HS-5 (cell line): Measurements from ENCODE around the gene ZNF621.

Source experiments
- DNase-seq: peaks from one replicate; pipeline ENCODE4 v3.0.0-alpha.2; 2012; ENCODE audit warnings: low read depth

The ZNF621 gene

DNA sequence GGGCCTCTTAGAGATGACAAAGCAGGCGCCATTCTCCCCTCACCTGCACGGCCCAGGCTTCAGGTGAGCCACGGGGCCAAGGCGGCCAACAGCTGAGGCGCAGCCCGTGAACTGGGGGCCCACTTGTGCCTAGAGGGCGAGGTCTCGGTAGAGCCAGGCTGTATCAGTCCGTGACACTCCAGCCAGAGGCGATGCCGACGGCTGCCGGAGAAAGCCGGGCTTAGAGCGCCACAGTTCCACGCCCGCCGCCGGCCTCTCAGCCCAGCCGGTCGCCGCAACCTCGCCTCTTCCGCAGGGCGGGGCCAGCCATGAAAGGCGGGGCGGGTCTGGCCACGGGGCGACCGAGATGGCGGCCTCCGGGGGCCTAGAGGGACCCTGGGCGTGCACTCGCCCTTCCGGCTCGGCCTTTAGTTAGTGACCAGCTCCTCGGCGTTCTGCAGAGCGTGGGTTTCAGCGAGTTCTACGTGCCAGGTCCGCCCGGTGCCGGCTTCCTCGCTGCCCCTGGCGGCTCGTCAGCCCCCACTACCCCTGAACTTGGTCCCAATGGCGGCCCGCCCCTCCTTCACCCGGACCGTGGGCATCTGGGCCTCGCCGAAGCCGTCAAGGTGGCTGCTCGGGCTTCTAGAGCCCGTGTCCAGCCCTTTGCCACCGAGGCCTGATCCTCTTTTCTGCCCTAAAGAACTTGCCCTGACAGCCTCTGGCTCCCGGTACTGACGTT, at the start of gene ZNF621:
TSS of gene ZNF621 (plus strand) at position 393 of the 718 bp plus-strand sequence. CDS start 881 bp downstream, outside the sequence.
- DNase-seq = peak; percentile 40

DNA sequence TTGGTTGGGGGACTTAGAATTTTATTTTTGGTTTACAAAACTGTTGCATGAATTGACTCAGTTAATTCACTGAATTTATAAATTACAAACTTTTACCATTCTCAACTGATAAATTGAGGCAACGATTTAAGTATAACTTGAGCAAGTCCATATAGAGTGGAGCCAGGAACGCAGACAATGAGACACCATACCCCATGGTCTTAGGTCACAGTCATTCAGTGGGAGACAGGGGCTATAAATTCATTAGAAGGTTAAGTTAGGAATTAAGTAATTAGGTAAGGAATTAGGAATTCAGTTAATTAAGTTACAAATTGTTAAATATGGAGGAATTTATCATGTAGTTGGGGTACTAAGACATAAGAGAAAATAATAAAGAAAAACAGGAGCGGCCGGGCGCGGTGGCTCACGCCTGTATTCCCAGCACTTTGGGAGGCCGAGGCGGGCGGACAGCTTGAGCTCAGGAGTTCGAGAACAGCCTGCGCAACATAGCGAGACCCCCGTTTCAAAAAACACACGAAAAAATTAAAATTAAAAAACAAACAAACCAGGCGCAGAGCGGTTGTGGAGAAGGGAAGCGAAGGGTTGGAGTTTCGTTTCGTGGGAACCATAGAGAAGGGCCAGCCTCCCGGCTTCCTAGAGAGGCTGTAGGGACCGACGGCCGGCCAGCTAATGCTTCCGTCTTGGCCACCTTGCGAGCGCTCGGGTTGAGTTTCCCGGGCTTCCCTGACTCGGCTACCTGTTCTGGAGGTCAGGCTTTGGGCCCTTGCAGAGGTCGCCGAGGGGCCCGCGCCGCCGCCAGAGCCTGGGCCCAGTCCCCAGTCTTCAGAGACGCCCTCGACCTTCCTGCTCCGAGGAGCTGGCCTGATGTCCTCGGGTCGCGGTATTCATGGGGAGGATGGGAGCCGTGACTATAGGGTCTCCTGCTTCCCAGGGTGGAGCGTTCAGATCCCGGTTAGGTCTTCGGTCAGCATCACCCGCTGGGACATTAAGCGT, 48.0 kb upstream of the ZNF621 start, which contains the start of gene ZNF619:
TSS of gene ZNF619 (plus strand) at position 645 of the 993 bp plus-strand sequence. CDS start 858 bp downstream, outside the sequence.
- DNase-seq = peak; percentile 41

DNA sequence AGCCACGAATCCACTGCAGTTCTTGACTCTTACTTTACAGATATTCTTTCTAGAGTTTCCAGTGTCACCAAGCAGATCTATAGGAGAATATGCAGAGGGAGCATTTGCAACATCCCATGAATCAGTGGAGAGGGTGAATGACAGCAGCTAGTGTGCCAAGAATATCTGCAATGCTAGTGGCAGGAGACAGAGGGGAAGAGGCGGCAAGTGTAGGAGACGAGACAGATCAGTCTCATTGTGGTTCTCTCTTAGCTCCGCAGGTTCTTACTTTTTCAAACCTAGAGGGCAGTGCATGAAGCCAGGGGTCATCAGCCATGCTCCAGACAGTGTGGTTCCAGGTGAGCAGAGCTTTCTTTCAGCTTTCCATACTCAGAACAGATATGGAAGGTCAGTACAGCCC, 47.1 kb upstream of the ZNF621 start:
- no peak for DNase-seq

DNA sequence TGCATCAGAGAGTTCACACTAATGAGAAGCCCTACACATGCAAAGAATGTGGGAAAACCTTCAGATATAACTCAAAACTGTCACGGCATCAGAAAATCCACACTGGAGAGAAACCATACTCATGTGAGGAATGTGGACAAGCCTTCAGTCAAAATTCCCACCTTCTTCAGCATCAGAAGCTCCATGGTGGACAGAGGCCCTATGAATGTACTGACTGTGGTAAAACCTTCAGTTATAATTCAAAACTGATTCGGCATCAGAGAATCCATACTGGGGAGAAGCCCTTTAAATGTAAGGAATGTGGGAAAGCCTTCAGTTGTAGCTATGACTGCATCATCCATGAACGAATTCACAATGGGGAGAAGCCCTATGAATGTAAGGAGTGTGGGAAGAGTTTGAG, 37.6 kb upstream of the ZNF621 start:
- DNase-seq = no peak

DNA sequence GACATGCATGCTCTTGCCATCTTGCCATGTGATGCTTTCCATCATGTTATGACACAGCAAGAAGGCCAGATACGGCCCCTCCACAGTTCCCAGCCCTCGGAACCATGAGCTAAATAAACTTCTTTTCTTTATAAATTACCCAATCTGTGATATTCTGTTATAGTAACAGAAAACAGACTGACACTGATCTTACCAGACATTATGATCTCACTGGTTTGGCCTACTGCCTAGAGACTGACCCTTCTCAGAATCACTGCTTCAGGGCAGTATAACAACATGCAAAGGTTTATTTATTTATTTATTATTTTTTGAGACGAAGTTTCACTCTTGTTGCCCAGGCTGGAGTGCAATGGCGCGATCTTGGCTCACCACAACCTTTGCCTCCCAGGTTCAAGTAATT, 33.8 kb upstream of the ZNF621 start:
- no peak for DNase-seq

DNA sequence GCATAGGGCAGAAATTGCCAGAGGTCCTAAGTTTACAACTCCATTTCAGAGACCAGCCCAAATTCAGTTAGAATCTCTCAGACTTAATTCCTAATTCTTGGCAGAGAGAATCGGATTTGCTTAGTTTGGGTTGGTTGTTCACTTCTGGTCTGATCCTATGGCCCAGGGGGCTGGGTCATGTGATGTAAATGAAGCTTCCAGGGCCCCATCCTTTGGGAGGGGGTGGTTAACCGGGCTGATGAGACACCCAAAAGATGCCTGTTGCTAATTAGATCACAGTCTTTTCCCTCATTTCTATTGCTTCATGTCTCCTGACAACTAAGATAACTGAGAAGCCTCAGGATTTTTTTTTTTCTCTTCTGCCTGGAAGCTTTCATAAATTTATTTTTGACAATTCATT, 30.1 kb upstream of the ZNF621 start:
- no peak for DNase-seq

DNA sequence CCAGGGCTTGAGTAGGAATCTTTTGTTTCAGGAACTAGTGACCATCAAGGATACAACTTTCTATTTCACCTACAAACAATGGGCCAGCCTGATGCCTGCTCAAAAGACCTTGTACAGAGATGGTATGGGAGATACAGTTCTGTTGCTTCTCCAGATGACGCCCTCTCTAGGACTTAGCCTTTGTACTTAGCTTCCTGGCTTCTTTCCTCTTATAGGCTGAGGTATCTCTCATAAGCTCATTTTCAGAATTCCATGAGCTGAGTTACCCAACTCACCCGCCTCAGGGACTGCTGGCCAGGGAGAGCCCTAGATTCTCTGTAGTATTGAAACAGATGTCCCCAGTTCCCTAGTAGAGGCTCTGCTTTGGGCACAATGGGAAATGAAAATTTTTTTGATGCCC, 27.5 kb upstream of the ZNF621 start:
- DNase-seq = no peak

DNA sequence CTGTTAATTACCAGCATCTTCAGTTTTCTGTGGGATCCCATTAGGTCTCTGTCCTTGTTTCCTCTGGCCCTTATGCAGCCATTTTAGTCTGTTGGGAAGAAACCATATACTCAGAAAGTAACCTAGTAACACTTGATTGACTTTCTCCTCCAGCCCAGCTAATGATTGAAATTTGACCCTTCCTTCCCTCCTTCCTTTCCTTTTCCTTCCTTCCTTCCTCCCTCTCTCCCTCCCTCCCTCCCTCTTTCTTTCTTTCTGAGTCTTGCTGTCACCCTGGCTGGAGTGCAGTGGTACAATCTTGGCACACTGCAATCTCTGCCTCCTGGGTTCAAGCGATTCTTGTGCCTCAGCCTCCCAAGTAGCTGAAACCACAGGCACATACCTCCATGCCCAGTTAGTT, 24.8 kb upstream of the ZNF621 start:
- DNase-seq = no peak

DNA sequence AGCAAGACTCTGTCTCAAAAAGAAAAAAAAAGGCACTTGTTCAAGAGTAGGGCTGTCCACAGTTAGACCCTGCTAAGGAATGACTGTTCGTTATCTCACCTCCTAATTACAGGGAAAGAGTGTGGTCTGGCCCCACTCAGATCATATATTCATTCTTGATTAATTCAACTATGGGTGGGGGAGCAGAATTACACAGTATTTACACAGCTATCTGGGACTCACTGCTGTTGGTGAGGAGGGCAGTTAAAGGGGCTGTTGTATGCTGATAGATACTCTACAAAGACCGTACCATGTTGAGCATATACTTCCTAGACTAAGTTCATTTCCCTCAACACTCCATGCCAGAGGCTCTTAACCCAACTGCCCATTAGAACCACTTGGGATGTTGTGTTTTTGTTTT, 22.7 kb upstream of the ZNF621 start:
- DNase-seq = no peak

DNA sequence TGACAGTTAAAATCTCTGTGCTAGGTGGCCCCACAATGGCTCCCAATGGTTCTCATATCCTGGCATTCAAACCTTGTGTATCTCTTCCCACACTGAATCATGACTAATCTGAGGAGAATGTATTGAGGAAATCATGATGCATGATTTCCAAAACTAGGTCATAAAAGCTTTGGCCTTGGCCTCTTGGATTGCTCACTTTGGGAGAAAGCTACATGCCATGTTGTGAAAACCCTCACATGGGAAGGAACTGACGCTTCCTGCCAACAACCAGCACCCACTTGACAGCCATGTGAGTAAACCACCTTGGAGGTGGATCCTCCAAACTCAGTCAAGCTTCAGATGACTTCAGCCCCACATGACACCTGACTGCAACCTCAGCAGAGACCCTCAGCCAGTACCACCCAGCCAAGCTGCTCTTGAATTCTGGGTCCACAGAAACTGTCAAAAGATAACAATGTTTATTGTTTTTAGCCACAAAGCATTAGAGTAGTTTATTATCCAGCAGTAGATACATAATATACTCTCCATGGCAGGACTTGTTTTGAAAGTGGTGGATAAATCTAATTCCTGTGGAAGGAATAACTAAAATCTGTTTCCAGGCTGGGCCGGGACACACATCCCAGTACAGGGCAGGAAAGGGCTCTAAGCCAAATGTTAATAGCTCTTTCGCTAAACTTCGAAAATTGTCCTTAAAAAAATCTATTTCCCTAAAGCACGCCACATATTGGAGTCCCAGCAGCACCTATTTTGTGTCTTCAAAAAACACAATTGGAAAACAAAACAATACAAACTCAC, 19.9 kb upstream of the ZNF621 start:
- DNase-seq = peak; percentile 96

DNA sequence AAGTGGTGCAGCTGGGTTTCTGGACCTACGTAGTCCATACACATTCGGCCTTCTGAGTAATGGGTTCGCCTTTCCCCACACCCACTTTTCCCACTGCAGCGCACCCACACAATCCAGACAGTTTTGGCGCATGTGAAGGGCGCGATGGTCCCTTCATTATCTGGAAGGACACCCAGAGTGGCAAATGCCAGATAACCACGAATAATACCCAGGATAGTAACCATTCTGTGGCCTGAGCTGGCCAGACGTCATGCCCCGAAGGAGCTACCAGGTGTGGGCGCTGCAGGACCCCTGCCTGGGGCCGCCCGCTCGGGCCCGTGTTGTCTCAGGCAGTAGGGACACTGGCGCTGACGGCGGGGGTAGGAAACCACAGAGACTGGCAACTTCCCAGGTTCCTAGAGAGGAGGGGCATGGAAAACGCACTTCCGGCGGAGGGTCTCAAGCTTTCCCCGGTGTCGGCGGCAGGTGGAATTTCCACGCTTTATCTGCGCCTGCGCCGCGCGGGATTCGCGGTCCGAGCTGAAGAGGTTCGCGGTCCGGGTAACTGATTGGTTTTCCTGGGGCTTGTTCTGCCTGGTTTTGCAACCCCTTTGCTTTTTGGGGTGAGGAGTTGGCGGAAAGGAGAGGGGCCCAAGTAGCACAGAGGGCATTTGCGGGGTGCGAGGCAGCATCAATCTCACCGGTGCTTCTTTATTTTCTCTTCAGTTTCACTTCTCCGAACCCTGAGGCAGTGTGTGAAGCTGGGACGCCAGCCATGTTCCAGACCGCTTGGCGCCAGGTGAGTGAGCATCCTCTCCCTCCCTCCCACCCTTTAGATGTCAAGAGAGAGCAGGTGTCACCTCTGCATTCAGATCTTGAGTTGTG, 18.9 kb upstream of the ZNF621 start, which contains the start of gene ZNF620:
TSS of gene ZNF620 (plus strand) at position 441 of the 864 bp plus-strand sequence. CDS start at position 755, 314 bp downstream.
- DNase-seq = no peak

DNA sequence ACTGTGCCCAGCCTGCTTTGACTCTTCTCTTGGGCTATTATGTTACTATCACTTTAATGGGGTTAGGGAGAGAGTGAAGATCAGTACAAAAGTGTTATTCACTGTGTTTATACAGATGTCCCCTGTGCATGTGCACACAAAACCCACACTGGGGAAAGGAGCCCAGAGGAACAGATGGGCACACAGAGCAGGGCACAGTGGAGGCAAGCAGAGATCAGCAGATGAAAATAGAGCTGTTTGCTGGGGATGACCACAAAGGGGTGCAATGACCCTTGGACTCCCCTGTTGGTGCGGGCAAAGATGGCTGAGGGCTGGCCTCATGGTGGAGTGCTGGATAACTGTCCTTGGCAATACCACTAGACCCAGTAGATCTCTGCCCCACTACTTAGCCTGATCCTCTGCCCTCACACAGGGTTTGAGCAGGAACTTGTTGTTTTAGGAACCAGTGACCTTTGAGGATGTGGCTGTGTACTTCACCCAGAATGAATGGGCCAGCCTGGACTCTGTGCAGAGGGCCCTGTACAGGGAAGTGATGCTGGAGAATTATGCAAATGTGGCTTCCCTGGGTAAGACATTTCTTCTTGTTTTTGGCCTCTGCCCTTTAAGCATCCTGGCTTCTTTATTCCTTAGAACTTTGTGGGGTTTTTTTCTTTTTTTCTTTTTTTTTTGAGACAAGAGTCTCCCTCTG, 13.6 kb upstream of the ZNF621 start:
- DNase-seq = no peak

DNA sequence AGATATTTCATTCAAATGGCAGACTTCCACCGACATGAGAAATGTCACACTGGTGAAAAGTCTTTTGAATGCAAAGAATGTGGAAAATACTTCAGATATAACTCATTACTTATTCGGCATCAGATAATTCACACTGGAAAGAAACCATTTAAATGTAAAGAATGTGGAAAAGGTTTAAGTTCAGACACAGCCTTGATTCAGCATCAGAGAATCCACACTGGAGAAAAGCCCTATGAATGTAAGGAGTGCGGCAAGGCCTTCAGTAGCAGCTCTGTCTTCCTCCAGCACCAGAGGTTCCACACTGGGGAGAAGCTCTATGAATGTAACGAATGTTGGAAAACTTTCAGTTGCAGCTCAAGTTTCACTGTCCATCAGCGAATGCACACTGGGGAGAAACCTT, 8.6 kb upstream of the ZNF621 start:
- peak; percentile 33 for DNase-seq

DNA sequence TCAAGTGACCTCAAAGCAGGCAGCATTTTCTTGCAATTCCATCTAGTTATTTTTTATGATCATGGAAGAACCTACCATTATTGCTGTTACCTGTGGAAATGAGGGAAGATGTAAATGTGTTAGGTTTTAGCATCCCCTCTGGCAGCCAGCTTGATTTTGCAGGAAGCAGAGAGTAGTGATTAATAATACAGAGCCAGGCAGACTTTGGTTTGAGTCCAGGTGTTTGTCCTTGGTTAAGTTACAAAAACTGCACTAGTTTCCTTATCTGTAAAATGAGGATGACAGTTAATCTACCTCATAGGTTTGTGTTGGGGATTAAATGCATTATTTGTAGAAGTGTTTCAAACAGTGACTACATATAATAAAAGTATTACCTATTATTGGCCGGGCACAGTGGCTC, 6.7 kb upstream of the ZNF621 start:
- DNase-seq = no peak

DNA sequence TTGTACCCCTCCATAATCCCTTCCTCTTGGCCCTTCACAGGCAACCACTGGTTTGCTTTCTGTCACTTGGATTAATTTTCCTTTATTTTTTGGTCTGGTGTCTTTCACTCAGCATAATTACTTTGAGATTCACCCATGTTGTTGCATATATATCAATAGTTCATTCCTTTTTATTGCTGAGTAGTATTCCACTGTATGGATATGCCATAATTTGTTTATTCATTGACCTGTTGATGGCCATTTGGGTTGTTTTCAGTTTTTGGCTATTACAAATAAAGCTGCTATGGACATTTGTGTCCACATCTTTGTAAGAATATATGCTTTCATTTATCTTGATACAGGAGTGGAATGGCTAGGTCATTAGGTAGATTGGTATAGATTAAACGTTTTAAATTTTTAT, 5.9 kb upstream of the ZNF621 start:
- no peak for DNase-seq

DNA sequence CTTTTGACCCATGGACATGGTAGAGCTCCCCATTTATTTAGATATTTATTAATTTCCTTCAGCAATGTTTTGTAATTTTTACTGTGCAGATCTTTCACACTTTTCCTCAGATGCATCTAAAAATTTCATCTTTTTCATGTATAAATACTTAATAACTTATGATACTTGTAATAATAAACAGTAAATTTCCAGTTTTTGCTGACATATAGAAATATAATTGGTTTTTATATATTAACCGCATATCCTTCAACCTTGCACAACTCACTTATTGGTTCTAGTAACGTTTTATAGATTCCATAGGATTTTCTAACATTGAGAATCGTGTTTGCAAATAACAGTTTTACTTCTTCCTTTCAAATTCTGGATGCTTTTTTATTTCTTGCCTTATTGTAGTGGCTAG, 3.5 kb upstream of the ZNF621 start:
- DNase-seq = no peak

DNA sequence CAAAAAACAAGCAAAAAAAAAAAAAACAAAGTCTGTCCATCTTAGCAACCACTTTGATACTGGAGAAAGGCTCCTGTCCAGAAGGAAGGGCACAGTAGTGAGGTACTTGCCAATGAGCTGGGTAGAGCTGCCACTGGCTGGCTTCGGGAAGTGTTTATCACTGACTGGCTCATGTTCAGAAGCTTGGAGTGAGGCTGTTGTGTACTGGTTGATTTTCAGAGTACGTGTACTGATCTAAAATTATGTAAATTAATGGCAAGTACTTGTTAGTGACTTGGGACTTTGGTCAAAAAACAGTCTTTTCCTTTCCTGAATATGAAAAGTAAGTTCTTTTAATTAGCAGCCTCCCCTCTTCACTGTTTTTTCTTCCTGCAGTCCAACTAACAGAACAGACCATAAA, 979 bp upstream of the ZNF621 start:
- DNase-seq = no peak

DNA sequence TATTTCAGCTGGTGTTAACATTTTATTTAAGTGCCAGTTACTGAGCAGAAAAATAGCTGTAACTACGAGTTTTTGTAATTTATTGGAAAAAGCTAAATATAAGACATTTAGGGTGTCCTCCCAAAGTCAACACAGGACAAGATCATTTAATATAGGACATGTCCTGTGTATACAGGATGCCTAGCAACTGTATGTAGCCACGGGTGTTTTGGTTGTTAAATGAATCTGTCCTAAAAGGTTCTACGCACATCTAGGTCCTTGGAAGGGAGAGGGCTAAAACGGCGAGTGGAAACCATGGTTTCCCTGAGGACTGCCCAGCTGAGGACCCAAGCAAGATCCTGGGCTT, 565 bp upstream of the ZNF621 start:
- DNase-seq = no peak

DNA sequence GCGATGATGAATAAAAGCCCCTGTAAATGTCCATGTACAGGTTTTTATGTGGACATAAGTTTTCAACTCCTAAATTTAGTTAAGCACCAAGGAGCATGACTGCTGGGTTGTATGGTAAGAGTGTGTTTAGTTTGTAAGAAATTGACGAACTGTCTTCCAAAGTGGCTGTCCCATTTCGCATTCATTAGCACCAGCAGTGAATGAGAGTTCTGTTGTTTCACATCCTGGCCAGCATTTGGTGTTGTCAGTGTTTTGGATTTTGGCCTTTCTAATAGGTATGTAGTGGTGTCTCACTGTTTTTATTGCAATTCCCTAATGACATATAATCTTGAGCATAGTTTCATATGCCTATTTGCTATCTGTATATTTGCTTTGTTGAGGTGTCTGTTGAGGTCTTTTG, 3.7 kb downstream of the ZNF621 start:
- DNase-seq = no peak

DNA sequence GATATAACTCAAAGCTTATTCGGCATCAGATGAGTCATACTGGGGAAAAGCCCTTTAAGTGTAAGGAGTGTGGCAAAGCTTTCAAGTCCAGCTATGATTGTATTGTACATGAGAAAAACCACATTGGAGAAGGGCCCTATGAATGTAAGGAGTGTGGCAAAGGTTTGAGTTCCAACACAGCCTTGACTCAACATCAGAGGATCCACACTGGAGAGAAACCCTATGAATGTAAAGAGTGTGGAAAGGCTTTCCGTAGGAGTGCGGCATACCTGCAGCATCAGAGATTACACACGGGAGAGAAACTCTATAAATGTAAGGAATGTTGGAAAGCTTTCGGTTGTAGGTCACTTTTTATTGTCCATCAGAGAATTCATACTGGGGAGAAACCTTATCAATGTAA, 7.5 kb downstream of the ZNF621 start:
- DNase-seq = no peak

DNA sequence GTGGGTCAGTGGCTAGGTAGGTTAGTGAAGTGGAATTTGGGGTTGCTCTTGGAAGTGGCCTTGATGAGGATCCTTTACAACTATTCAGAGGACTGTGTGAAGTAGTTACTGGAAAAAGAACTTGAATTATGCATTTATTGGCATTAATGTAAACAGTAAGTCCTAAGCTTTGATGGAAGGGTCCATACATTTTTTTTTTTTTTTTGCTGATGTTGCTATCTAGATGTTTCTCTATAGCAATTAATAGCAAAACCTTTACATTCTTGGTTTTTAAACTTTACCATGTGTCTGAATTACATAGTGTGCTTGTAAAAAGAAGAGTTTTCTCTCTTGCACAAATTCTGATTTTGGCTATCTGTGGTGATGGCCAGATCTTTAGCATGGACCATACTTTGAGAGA, 9.5 kb downstream of the ZNF621 start:
- no peak for DNase-seq
